GM23338 (cell line): ENCODE measurements around the gene TRA2B. TPM values are rescaled to one million over a fixed set of nuclear protein-coding genes. Genes with fewer than 3 reads are reported as not detected.

Experiments
- ATAC-seq: fragments of 200-7000 bp; cut with Tn5 transposase; 3 replicates; pipeline ENCODE4 v1.9.1; 2020
- DNase-seq: peaks from one replicate; pipeline ENCODE4 v3.0.0-alpha.2; 2015; ENCODE audit warnings: low spot score
- H2AFZ ChIP-seq: fragments of 200-600 bp; sonication (generic); 2 replicates; pipeline ENCODE4 v1.8.0; 2016; ENCODE audit warnings: antibody characterized with exemption, mild to moderate bottlenecking, moderate library complexity
- H3F3A ChIP-seq: fragments of 200-600 bp; sonication (generic); replicated peaks from 2 replicates; pipeline ENCODE4 v1.8.0; 2017; ENCODE audit warnings: antibody characterized with exemption, mixed run types, low read depth
- H3K27ac ChIP-seq: fragments of 200-600 bp; sonication (generic); 2 replicates; pipeline ENCODE4 v1.6.1; 2016; ENCODE audit warnings: low read depth
- H3K27me3 ChIP-seq: fragments of 200-600 bp; sonication (generic); 2 replicates; pipeline ENCODE4 v1.8.0; 2016; ENCODE audit warnings: mild to moderate bottlenecking, mixed run types, moderate library complexity; ENCODE audit not compliant: insufficient read depth
- H3K36me3 ChIP-seq: fragments of 200-600 bp; sonication (generic); 2 replicates; pipeline ENCODE4 v1.8.0; 2016; ENCODE audit warnings: mild to moderate bottlenecking; ENCODE audit not compliant: insufficient read depth
- H3K4me1 ChIP-seq: fragments of 200-600 bp; sonication (generic); 2 replicates; pipeline ENCODE4 v1.8.0; 2016; ENCODE audit warnings: mild to moderate bottlenecking, moderate library complexity; ENCODE audit not compliant: insufficient read depth
- H3K4me2 ChIP-seq: fragments of 200-600 bp; sonication (generic); 2 replicates; pipeline ENCODE4 v1.7.1; 2017; ENCODE audit warnings: mixed run types
- H3K4me3 ChIP-seq: fragments of 200-600 bp; sonication (generic); 2 replicates; pipeline ENCODE4 v1.6.1; 2016; ENCODE audit warnings: mixed run types
- H3K79me2 ChIP-seq: fragments of 200-600 bp; sonication (generic); replicated peaks from 2 replicates; pipeline ENCODE4 v1.8.0; 2017; ENCODE audit warnings: mild to moderate bottlenecking; ENCODE audit not compliant: insufficient read depth
- H3K9me2 ChIP-seq: fragments of 200-600 bp; sonication (generic); 2 replicates; pipeline ENCODE4 v1.8.0; 2017; ENCODE audit not compliant: insufficient read depth
- H4K20me1 ChIP-seq: fragments of 200-600 bp; sonication (generic); replicated peaks from 2 replicates; pipeline ENCODE4 v1.8.0; 2017; ENCODE audit warnings: mild to moderate bottlenecking; ENCODE audit not compliant: insufficient read depth
- H3K27ac Mint-ChIP-seq: 2 replicates; pipeline ENCODE4 v1.8.0; 2020; ENCODE audit warnings: inconsistent platforms, mild to moderate bottlenecking, moderate library complexity, mixed read lengths
- H3K27me3 Mint-ChIP-seq: 3 replicates; pipeline ENCODE4 v1.8.0; 2022; ENCODE audit warnings: low read depth, mild to moderate bottlenecking, moderate library complexity, mixed read lengths, inconsistent platforms; ENCODE audit not compliant: insufficient read depth, poor library complexity
- H3K36me3 Mint-ChIP-seq: 3 replicates; pipeline ENCODE4 v1.8.0; 2021; ENCODE audit warnings: low read depth, mild to moderate bottlenecking, inconsistent platforms, moderate library complexity, mixed read lengths
- H3K4me1 Mint-ChIP-seq: 3 replicates; pipeline ENCODE4 v1.8.0; 2020; ENCODE audit warnings: mild to moderate bottlenecking, inconsistent platforms, mixed read lengths
- H3K4me3 Mint-ChIP-seq: 3 replicates; pipeline ENCODE4 v1.8.0; 2021; ENCODE audit warnings: moderate library complexity, mild to moderate bottlenecking, inconsistent platforms, mixed read lengths
- H3K9me3 Mint-ChIP-seq: 3 replicates; pipeline ENCODE4 v1.8.0; 2020; ENCODE audit warnings: moderate library complexity, mild to moderate bottlenecking, inconsistent platforms, mixed read lengths
- CREB1 ChIP-seq: fragments of 250-450 bp; sonication (Bioruptor Pico); IDR thresholded peaks from 2 replicates; pipeline ENCODE4 v1.5.0; 2020; ENCODE audit warnings: low read depth, mild to moderate bottlenecking, moderate library complexity
- EZH2 ChIP-seq: fragments of 200-600 bp; sonication (generic); IDR thresholded peaks from one replicate; pipeline ENCODE4 v1.8.0; 2017; ENCODE audit warnings: antibody characterized with exemption, mild to moderate bottlenecking, low read depth; ENCODE audit not compliant: unreplicated experiment
- EZH2phosphoT487 ChIP-seq: fragments of 200-600 bp; sonication (generic); IDR thresholded peaks from one replicate; pipeline ENCODE4 v1.8.1; 2018; ENCODE audit warnings: antibody characterized with exemption; ENCODE audit not compliant: unreplicated experiment
- JUNB ChIP-seq: IDR thresholded peaks from one replicate; pipeline ENCODE4 v1.6.1; 2016; ENCODE audit warnings: antibody characterized with exemption; ENCODE audit not compliant: unreplicated experiment
- NANOG ChIP-seq: IDR thresholded peaks from 2 replicates; pipeline ENCODE4 v1.6.1; 2016; ENCODE audit warnings: antibody characterized with exemption, borderline replicate concordance
- POLR2AphosphoS5 ChIP-seq: IDR thresholded peaks from 2 replicates; pipeline ENCODE4 v1.6.1; 2016; ENCODE audit warnings: antibody characterized with exemption, low read depth
- STAT1 ChIP-seq: IDR thresholded peaks from one replicate; pipeline ENCODE4 v1.6.1; 2016; ENCODE audit warnings: antibody characterized with exemption; ENCODE audit not compliant: unreplicated experiment
- ZNF114 ChIP-seq: fragments of 250-450 bp; sonication (Bioruptor Pico); IDR thresholded peaks from 2 replicates; pipeline ENCODE4 v1.5.0; 2020; ENCODE audit warnings: mild to moderate bottlenecking, moderate library complexity
- ZNF331 ChIP-seq: fragments of 250-450 bp; sonication (Bioruptor Pico); IDR thresholded peaks from 2 replicates; pipeline ENCODE4 v1.5.0; 2020; ENCODE audit warnings: low read depth, mild to moderate bottlenecking, moderate library complexity
- polyA plus RNA-seq: library from polyadenylated mRNA; unstranded; fragments of >200 nt; fragmentation: Nextera tagmentation; extraction: Ambion mirVana; gene quantifications from 2 replicates; pipeline ENCODE4 v1.2.1, GENCODE V29; 2016
- total RNA-seq: library from RNA; depleted of rRNA; stranded (reverse); fragments of >200 nt; shearing (Covaris generic); gene quantifications from 2 replicates; pipeline ENCODE4 v1.2.3, GENCODE V29; 2014
- TF ChIP-seq, protein P1 (sequence below): IDR thresholded peaks from one replicate; pipeline ENCODE4 v1.6.1; 2018; ENCODE audit warnings: antibody characterized with exemption; ENCODE audit not compliant: unreplicated experiment
- TF ChIP-seq, protein P2 (sequence below): IDR thresholded peaks from 2 replicates; pipeline ENCODE4 v1.6.1; 2016; ENCODE audit warnings: antibody characterized with exemption
- TF ChIP-seq, protein P3 (sequence below), 2 experiments: fragments of 200-600 bp in 1 of 2; sonication (generic) in 1 of 2; conservative IDR thresholded peaks; 2 replicates each; pipeline versions ENCODE4 v1.5.1 to v1.6.1; 2016 to 2017; ENCODE audit warnings: antibody characterized with exemption in 2 of 2, low read depth in 2 of 2, mild to moderate bottlenecking in 2 of 2, moderate library complexity in 1 of 2
- TF ChIP-seq, protein P4 (sequence below): fragments of 250-450 bp; sonication (Bioruptor Pico); IDR thresholded peaks from 2 replicates; pipeline ENCODE4 v1.5.0; 2020; ENCODE audit warnings: mild to moderate bottlenecking, moderate library complexity

The TRA2B gene
- total and polyA plus RNA-seq, 2 experiments from 2014 or later, result 360 to 602 TPM

DNA sequence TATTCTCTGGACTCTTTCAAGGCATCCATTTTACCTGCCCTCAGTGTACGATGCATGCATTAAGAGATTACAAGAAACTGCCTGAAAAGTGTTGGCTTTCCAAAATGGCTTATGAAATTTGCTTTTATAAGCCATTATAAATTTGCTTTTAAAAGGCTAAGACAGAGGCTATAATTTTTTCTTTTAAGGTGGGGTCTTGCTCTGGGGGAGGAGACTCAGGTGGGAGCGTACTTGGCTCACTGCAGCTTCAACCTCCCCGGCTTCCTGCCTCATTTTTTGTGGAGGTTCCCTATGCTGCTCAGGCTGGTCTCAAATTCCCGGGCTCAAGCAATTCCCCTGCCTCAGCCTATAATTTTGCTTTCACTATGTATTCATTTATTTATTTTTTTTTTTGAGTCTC lies 17.6 kb downstream of the TRA2B start:
- Mint-ChIP-seq H3K27ac (no peak overlapping the region), H3K4me3 (no peak overlapping the region), H3K36me3 (peaks cover 99% of the 10 kb centered on the region), H3K9me3 (no peaks in the 10 kb centered on the region; the same call in 2 of the 3 replicates), H3K4me1 (peaks cover 3% of the 10 kb centered on the region), H3K27me3 (peaks cover 10% of the 10 kb centered on the region)
- Histone ChIP-seq H3K4me2 (no peak overlapping the region), H3F3A (peaks cover 64% of the 10 kb centered on the region), H2AFZ (no peak overlapping the region), H4K20me1 (peaks cover 73% of the 10 kb centered on the region), H3K4me3 (no peak overlapping the region), H3K27me3 (no peaks in the 10 kb centered on the region), H3K79me2 (peaks cover 91% of the 10 kb centered on the region), H3K9me2 (no peaks in the 10 kb centered on the region), H3K4me1 (no peaks in the 10 kb centered on the region), H3K36me3 (peaks cover 97% of the 10 kb centered on the region), H3K27ac (no peak overlapping the region; the same call in 1 of the 2 replicates)
- no peak for TF ChIP-seq NANOG
- TF ChIP-seq, protein P1, sequence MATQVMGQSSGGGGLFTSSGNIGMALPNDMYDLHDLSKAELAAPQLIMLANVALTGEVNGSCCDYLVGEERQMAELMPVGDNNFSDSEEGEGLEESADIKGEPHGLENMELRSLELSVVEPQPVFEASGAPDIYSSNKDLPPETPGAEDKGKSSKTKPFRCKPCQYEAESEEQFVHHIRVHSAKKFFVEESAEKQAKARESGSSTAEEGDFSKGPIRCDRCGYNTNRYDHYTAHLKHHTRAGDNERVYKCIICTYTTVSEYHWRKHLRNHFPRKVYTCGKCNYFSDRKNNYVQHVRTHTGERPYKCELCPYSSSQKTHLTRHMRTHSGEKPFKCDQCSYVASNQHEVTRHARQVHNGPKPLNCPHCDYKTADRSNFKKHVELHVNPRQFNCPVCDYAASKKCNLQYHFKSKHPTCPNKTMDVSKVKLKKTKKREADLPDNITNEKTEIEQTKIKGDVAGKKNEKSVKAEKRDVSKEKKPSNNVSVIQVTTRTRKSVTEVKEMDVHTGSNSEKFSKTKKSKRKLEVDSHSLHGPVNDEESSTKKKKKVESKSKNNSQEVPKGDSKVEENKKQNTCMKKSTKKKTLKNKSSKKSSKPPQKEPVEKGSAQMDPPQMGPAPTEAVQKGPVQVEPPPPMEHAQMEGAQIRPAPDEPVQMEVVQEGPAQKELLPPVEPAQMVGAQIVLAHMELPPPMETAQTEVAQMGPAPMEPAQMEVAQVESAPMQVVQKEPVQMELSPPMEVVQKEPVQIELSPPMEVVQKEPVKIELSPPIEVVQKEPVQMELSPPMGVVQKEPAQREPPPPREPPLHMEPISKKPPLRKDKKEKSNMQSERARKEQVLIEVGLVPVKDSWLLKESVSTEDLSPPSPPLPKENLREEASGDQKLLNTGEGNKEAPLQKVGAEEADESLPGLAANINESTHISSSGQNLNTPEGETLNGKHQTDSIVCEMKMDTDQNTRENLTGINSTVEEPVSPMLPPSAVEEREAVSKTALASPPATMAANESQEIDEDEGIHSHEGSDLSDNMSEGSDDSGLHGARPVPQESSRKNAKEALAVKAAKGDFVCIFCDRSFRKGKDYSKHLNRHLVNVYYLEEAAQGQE, result no peak
- TF ChIP-seq JUNB, result no peak
- TF ChIP-seq POLR2AphosphoS5, result no peak
- TF ChIP-seq, protein P2, sequence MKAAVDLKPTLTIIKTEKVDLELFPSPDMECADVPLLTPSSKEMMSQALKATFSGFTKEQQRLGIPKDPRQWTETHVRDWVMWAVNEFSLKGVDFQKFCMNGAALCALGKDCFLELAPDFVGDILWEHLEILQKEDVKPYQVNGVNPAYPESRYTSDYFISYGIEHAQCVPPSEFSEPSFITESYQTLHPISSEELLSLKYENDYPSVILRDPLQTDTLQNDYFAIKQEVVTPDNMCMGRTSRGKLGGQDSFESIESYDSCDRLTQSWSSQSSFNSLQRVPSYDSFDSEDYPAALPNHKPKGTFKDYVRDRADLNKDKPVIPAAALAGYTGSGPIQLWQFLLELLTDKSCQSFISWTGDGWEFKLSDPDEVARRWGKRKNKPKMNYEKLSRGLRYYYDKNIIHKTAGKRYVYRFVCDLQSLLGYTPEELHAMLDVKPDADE, result no peak
- no peak for TF ChIP-seq EZH2phosphoT487
- TF ChIP-seq, protein P3, sequence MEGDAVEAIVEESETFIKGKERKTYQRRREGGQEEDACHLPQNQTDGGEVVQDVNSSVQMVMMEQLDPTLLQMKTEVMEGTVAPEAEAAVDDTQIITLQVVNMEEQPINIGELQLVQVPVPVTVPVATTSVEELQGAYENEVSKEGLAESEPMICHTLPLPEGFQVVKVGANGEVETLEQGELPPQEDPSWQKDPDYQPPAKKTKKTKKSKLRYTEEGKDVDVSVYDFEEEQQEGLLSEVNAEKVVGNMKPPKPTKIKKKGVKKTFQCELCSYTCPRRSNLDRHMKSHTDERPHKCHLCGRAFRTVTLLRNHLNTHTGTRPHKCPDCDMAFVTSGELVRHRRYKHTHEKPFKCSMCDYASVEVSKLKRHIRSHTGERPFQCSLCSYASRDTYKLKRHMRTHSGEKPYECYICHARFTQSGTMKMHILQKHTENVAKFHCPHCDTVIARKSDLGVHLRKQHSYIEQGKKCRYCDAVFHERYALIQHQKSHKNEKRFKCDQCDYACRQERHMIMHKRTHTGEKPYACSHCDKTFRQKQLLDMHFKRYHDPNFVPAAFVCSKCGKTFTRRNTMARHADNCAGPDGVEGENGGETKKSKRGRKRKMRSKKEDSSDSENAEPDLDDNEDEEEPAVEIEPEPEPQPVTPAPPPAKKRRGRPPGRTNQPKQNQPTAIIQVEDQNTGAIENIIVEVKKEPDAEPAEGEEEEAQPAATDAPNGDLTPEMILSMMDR (conservative IDR thresholded peaks at IDR 0.05; ENCODE audit: low read depth in 2 of 2), result no peak
- TF ChIP-seq, protein P4, sequence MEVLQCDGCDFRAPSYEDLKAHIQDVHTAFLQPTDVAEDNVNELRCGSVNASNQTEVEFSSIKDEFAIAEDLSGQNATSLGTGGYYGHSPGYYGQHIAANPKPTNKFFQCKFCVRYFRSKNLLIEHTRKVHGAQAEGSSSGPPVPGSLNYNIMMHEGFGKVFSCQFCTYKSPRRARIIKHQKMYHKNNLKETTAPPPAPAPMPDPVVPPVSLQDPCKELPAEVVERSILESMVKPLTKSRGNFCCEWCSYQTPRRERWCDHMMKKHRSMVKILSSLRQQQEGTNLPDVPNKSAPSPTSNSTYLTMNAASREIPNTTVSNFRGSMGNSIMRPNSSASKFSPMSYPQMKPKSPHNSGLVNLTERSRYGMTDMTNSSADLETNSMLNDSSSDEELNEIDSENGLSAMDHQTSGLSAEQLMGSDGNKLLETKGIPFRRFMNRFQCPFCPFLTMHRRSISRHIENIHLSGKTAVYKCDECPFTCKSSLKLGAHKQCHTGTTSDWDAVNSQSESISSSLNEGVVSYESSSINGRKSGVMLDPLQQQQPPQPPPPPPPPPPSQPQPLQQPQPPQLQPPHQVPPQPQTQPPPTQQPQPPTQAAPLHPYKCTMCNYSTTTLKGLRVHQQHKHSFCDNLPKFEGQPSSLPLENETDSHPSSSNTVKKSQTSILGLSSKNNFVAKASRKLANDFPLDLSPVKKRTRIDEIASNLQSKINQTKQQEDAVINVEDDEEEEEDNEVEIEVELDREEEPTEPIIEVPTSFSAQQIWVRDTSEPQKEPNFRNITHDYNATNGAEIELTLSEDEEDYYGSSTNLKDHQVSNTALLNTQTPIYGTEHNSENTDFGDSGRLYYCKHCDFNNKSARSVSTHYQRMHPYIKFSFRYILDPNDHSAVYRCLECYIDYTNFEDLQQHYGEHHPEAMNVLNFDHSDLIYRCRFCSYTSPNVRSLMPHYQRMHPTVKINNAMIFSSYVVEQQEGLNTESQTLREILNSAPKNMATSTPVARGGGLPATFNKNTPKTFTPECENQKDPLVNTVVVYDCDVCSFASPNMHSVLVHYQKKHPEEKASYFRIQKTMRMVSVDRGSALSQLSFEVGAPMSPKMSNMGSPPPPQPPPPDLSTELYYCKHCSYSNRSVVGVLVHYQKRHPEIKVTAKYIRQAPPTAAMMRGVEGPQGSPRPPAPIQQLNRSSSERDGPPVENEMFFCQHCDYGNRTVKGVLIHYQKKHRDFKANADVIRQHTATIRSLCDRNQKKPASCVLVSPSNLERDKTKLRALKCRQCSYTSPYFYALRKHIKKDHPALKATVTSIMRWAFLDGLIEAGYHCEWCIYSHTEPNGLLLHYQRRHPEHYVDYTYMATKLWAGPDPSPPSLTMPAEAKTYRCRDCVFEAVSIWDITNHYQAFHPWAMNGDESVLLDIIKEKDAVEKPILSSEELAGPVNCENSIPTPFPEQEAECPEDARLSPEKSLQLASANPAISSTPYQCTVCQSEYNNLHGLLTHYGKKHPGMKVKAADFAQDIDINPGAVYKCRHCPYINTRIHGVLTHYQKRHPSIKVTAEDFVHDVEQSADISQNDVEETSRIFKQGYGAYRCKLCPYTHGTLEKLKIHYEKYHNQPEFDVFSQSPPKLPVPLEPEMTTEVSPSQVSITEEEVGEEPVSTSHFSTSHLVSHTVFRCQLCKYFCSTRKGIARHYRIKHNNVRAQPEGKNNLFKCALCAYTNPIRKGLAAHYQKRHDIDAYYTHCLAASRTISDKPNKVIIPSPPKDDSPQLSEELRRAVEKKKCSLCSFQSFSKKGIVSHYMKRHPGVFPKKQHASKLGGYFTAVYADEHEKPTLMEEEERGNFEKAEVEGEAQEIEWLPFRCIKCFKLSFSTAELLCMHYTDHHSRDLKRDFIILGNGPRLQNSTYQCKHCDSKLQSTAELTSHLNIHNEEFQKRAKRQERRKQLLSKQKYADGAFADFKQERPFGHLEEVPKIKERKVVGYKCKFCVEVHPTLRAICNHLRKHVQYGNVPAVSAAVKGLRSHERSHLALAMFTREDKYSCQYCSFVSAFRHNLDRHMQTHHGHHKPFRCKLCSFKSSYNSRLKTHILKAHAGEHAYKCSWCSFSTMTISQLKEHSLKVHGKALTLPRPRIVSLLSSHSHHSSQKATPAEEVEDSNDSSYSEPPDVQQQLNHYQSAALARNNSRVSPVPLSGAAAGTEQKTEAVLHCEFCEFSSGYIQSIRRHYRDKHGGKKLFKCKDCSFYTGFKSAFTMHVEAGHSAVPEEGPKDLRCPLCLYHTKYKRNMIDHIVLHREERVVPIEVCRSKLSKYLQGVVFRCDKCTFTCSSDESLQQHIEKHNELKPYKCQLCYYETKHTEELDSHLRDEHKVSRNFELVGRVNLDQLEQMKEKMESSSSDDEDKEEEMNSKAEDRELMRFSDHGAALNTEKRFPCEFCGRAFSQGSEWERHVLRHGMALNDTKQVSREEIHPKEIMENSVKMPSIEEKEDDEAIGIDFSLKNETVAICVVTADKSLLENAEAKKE (CRISPR knock-in tag), result no peak
- no peak for TF ChIP-seq CREB1 (CRISPR knock-in tag)
- no peak for TF ChIP-seq ZNF114
- TF ChIP-seq EZH2, result no peak
- TF ChIP-seq ZNF331 (CRISPR knock-in tag), result no peak
- no peak for TF ChIP-seq STAT1
- DNase-seq (no peak), ATAC-seq (no peak)
